ENCODE measurements around the gene KAT5.
"Not testable (repeated sequence)": the region's sequence is repeated elsewhere in the genome, so short reads cannot be mapped to it uniquely, and the experiment has no call there.

KAT5 gene

GRCh38 chr11:65711785-65712632 is at the start of gene KAT5:
Gene KAT5, plus strand, starts transcription at chr11:65712252. Its CDS starts 16 bp downstream, at chr11:65712268.
- TF ChIP-seq CTCF (conservative IDR thresholded peaks at IDR 0.05; ENCODE audit: low read depth, low read length) = peak; percentile 98
- H3K4me3 ChIP-seq (ENCODE audit: low read length) = peak within 1 kb of the TSS; percentile 79

GRCh38 chr11:65662799-65663638 is 49.0 kb upstream of the KAT5 start, which contains the start of gene RELA:
Gene RELA, minus strand, starts transcription at chr11:65662916. Its CDS starts 84 bp downstream, at chr11:65662832.
- TF ChIP-seq CTCF (conservative IDR thresholded peaks at IDR 0.05; ENCODE audit: low read depth, low read length) = no peak
- DNase-seq (ENCODE audit: low read depth) = no peak
- peak within 1 kb of the TSS; percentile 94 for H3K4me3 ChIP-seq (ENCODE audit: low read length)

More at GRCh38 chr11:65711785-65712632, at the start of gene KAT5:
- peak; percentile 92 for DNase-seq (ENCODE audit: low read depth)

DNA sequence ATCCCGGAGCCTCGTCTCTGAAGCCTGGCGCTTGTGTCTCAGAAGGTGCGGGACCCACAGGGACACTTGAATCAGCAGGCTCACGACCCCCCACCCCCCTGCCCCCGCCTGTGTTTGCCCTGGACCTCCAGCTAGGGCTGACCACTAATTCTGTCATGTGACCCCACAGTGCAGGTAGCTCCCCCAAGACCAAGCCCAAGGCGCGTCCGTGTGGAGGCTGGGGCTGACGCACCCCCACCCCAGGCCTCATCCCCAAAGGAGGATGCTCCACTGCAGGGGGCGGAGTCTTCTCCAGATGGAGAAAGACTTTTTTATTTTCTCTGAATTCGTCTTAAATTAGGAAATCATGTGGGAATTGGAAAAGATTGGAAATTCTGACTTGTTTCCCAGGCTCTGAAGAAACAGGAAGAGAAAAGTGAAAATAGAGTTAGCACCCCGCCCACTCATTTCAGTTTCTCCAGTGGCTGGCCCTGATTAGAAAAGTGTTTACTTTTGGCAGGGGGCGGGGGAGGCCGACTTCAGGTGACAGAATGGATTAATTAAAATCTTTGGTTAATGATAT is 48.3 kb upstream of the KAT5 start:
- DNase-seq (ENCODE audit: low read depth) = no peak
- TF ChIP-seq CTCF (conservative IDR thresholded peaks at IDR 0.05; ENCODE audit: low read depth, low read length) = no peak
- H3K4me3 ChIP-seq (ENCODE audit: low read length) = peak overlapping the region; percentile 68

GRCh38 chr11:65672180-65672860 is 39.7 kb upstream of the KAT5 start:
- TF ChIP-seq CTCF (conservative IDR thresholded peaks at IDR 0.05; ENCODE audit: low read depth, low read length) = no peak
- DNase-seq (ENCODE audit: low read depth) = no peak
- H3K4me3 ChIP-seq (ENCODE audit: low read length) = no peak overlapping the region

GRCh38 chr11:65672982-65673381 is 39.1 kb upstream of the KAT5 start:
- no peak overlapping the region for H3K4me3 ChIP-seq (ENCODE audit: low read length)
- DNase-seq (ENCODE audit: low read depth) = no peak
- TF ChIP-seq CTCF (conservative IDR thresholded peaks at IDR 0.05; ENCODE audit: low read depth, low read length) = no peak

- no peak for DNase-seq (ENCODE audit: low read depth)
- no peak overlapping the region for H3K4me3 ChIP-seq (ENCODE audit: low read length)
- no peak for TF ChIP-seq CTCF (conservative IDR thresholded peaks at IDR 0.05; ENCODE audit: low read depth, low read length)
Observed at GRCh38 chr11:65680192-65680743, 31.8 kb upstream of the KAT5 start.

DNA sequence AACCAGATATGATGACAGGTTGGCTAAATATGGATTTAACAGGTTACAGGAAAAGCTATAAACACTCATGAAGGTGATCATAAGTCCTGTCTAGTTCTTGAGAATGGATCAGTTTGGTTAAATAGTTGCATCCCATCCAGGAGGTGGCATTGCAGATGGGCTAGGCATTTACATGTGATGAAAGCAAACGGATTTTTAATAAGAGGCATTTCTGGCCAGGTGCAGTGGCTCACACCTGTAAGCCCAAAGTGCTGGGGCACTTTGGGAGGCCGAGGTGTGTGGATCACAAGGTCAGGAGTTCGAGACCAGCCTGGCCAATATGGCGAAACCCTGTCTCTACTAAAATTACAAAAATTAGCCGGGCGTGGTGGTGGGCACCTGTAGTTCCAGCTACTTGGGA is 28.6 kb upstream of the KAT5 start:
- H3K4me3 ChIP-seq (ENCODE audit: low read length); DNase-seq (ENCODE audit: low read depth): not testable (repeated sequence)
